HepG2 (cell line): Measurements from ENCODE around the gene SRP19. TPM values are rescaled to one million over a fixed set of nuclear protein-coding genes. Genes with fewer than 3 reads are reported as not detected.

ENCODE experiments used
- AHR ChIP-seq: IDR thresholded peaks from 2 replicates; pipeline ENCODE4 v1.6.1; 2018; ENCODE audit warnings: missing genetic modification reagents, missing compliant biosample characterization
- CENPX ChIP-seq: sonication (generic); formaldehyde crosslinking; IDR thresholded peaks from 2 replicates; pipeline ENCODE4 v1.9.0; 2021; ENCODE audit warnings: mild to moderate bottlenecking, missing genetic modification reagents, moderate library complexity
- GTF2F1 ChIP-seq: fragments of 150-350 bp; IDR thresholded peaks from 2 replicates; pipeline ENCODE4 v1.6.1; 2014; ENCODE audit warnings: low read length
- HNF4G ChIP-seq, 2 experiments: sonication (generic) in 1 of 2; formaldehyde crosslinking in 1 of 2; IDR thresholded peaks; 2 replicates each; pipeline versions ENCODE4 v1.4.0 to v1.6.1; 2011 to 2020; ENCODE audit warnings: borderline replicate concordance in 2 of 2, low read depth in 2 of 2, mild to moderate bottlenecking in 2 of 2, low read length in 1 of 2, missing genetic modification reagents in 1 of 2, moderate library complexity in 1 of 2
- NFATC3 ChIP-seq: sonication (generic); formaldehyde crosslinking; IDR thresholded peaks from 2 replicates; pipeline ENCODE4 v1.5.1; 2020; ENCODE audit warnings: mild to moderate bottlenecking, missing genetic modification reagents
- RFXAP ChIP-seq: sonication (generic); formaldehyde crosslinking; IDR thresholded peaks from 2 replicates; pipeline ENCODE4 v1.4.0; 2020; ENCODE audit warnings: missing genetic modification reagents, borderline replicate concordance
- SAP130 ChIP-seq: IDR thresholded peaks from 2 replicates; pipeline ENCODE4 v1.6.1; 2016; ENCODE audit warnings: low read depth
- SNAPC2 ChIP-seq: sonication (generic); formaldehyde crosslinking; IDR thresholded peaks from 2 replicates; pipeline ENCODE4 v1.8.1; 2022; ENCODE audit warnings: mild to moderate bottlenecking, missing genetic modification reagents
- TCF7 ChIP-seq: sonication (generic); IDR thresholded peaks from 2 replicates; pipeline ENCODE4 v1.6.1; 2016; ENCODE audit warnings: antibody characterized with exemption, low read depth
- U2AF2 ChIP-seq: fragments of 200-400 bp; formaldehyde crosslinking; IDR thresholded peaks from 2 replicates; pipeline ENCODE4 v1.6.1; 2017; ENCODE audit warnings: low read depth, mild to moderate bottlenecking, low read length
- ZNF274 ChIP-seq: sonication (generic); formaldehyde crosslinking; IDR thresholded peaks from 2 replicates; pipeline ENCODE4 v1.5.1; 2020; ENCODE audit warnings: mild to moderate bottlenecking, missing genetic modification reagents
- ZNF317 ChIP-seq: sonication (generic); formaldehyde crosslinking; IDR thresholded peaks from 2 replicates; pipeline ENCODE4 v1.5.0; 2020; ENCODE audit warnings: mild to moderate bottlenecking, missing genetic modification reagents
- ZNF543 ChIP-seq: sonication (generic); formaldehyde crosslinking; IDR thresholded peaks from 2 replicates; pipeline ENCODE4 v1.4.0; 2020; ENCODE audit warnings: mild to moderate bottlenecking, missing genetic modification reagents
- ZNF660 ChIP-seq: sonication (generic); formaldehyde crosslinking; IDR thresholded peaks from 2 replicates; pipeline ENCODE4 v1.5.1; 2020; ENCODE audit warnings: mild to moderate bottlenecking, low read depth, missing genetic modification reagents, borderline replicate concordance
- ZNF891 ChIP-seq: sonication (generic); formaldehyde crosslinking; IDR thresholded peaks from 2 replicates; pipeline ENCODE4 v1.5.0; 2020; ENCODE audit warnings: mild to moderate bottlenecking, missing genetic modification reagents
- ZSCAN12 ChIP-seq: sonication (generic); formaldehyde crosslinking; IDR thresholded peaks from 2 replicates; pipeline ENCODE4 v1.9.0; 2021; ENCODE audit warnings: mild to moderate bottlenecking, missing genetic modification reagents
- polyA plus RNA-seq, 8 experiments: library from polyadenylated mRNA; depleted of rRNA in 3 of 8; stranded (reverse) in 7 of 8; unstranded in 1 of 8; fragments of >200 nt; fragmentation: Illumina TruSeq in 4 of 8; extraction: Trizol in 4 of 8; gene quantifications; 2 replicates each; pipeline versions ENCODE4 v1.2.1 to v1.2.3, GENCODE V29; 2011 to 2016; ENCODE audit warnings: low read depth in 4 of 8, missing spikeins in 1 of 8, mixed read lengths in 1 of 8; ENCODE audit not compliant: insufficient read depth in 1 of 8
- total RNA-seq, 5 experiments: library from RNA; depleted of rRNA; stranded (reverse); fragments of >200 nt; fragmentation: Illumina TruSeq; extraction: Trizol; gene quantifications; 2 replicates each; pipeline ENCODE4 v1.2.3, GENCODE V29; 2016; ENCODE audit warnings: low read depth in 1 of 5
- TF ChIP-seq, protein P1 (sequence below): sonication (generic); formaldehyde crosslinking; IDR thresholded peaks from 2 replicates; pipeline ENCODE4 v1.5.0; 2020; ENCODE audit warnings: missing genetic modification reagents, mild to moderate bottlenecking, borderline replicate concordance
- TF ChIP-seq, protein P2 (sequence below): sonication (generic); formaldehyde crosslinking; IDR thresholded peaks from 2 replicates; pipeline ENCODE4 v1.4.0; 2020; ENCODE audit warnings: mild to moderate bottlenecking, low read depth, missing genetic modification reagents
- TF ChIP-seq, protein P3 (sequence below): IDR thresholded peaks from 2 replicates; pipeline ENCODE4 v1.6.1; 2016; ENCODE audit warnings: control low read depth
- TF ChIP-seq, protein P4 (sequence below): sonication (generic); formaldehyde crosslinking; IDR thresholded peaks from 2 replicates; pipeline ENCODE4 v1.4.0; 2020; ENCODE audit warnings: missing genetic modification reagents
- TF ChIP-seq, protein P5 (sequence below): sonication (generic); formaldehyde crosslinking; IDR thresholded peaks from 2 replicates; pipeline ENCODE4 v1.5.0; 2020; ENCODE audit warnings: mild to moderate bottlenecking, missing genetic modification reagents

Gene SRP19
- total and polyA plus RNA-seq, 2 of the 13 experiments (the other 11 are each of a cell fraction or from before 2014, with no cell fraction given): 46.9 to 143 TPM

DNA sequence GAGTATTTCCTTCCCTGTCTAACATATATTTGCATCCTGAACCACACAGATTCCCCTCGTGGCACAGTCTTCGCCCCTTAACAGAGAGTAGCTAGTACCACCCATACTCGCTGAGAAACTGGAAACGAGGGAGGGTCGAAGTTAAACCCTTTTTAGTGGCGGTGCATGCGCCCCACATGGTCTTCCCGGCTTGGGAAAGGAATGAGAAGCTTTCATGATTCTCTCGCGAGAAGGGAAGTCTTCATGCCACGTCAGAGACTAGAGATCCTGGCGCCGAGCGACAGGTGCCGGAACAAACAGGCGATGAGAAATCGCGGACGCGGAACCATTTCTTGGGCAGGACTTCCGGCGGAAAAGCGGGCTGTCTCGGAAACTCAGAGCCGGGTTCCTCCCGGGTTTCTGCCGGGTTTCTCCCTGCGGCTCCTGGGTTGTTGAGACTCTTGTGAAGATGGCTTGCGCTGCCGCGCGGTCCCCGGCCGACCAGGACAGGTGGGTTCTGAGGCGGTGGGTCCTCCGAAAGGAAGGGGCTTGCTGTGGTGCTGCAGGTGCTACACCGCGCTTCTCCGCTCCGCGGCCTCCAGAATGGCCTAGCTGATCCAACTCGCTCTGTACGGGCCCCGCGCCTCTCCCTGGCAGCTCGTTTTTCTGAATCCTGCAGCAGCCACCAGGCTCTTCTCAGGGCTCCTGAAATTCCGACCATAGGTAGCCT lies at the start of gene SRP19 (continued):
- TF ChIP-seq, protein P1, sequence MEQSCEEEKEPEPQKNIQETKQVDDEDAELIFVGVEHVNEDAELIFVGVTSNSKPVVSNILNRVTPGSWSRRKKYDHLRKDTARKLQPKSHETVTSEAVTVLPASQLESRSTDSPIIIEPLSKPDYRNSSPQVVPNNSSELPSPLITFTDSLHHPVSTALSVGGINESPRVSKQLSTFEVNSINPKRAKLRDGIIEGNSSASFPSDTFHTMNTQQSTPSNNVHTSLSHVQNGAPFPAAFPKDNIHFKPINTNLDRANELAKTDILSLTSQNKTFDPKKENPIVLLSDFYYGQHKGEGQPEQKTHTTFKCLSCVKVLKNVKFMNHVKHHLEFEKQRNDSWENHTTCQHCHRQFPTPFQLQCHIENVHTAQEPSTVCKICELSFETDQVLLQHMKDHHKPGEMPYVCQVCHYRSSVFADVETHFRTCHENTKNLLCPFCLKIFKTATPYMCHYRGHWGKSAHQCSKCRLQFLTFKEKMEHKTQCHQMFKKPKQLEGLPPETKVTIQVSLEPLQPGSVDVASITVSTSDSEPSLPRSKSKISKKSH (CRISPR knock-in tag): no peak
- TF ChIP-seq SNAPC2 (CRISPR knock-in tag): no peak
- no peak for TF ChIP-seq HNF4G (IDR thresholded peaks at IDR 0.05; ENCODE audit: borderline replicate concordance, low read depth, low read length)
- no peak for TF ChIP-seq HNF4G (CRISPR knock-in tag; IDR thresholded peaks at IDR 0.05; ENCODE audit: borderline replicate concordance, low read depth)
- peak; percentile 73; the same call in 1 of the 2 replicates for TF ChIP-seq ZNF317 (CRISPR knock-in tag)
- TF ChIP-seq, protein P2, sequence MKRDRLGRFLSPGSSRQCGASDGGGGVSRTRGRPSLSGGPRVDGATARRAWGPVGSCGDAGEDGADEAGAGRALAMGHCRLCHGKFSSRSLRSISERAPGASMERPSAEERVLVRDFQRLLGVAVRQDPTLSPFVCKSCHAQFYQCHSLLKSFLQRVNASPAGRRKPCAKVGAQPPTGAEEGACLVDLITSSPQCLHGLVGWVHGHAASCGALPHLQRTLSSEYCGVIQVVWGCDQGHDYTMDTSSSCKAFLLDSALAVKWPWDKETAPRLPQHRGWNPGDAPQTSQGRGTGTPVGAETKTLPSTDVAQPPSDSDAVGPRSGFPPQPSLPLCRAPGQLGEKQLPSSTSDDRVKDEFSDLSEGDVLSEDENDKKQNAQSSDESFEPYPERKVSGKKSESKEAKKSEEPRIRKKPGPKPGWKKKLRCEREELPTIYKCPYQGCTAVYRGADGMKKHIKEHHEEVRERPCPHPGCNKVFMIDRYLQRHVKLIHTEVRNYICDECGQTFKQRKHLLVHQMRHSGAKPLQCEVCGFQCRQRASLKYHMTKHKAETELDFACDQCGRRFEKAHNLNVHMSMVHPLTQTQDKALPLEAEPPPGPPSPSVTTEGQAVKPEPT: peak; percentile 64; the same call in 1 of the 2 replicates
- no peak for TF ChIP-seq AHR (CRISPR knock-in tag)
- peak; percentile 94 for TF ChIP-seq SAP130 (CRISPR knock-in tag)
- TF ChIP-seq, protein P3, sequence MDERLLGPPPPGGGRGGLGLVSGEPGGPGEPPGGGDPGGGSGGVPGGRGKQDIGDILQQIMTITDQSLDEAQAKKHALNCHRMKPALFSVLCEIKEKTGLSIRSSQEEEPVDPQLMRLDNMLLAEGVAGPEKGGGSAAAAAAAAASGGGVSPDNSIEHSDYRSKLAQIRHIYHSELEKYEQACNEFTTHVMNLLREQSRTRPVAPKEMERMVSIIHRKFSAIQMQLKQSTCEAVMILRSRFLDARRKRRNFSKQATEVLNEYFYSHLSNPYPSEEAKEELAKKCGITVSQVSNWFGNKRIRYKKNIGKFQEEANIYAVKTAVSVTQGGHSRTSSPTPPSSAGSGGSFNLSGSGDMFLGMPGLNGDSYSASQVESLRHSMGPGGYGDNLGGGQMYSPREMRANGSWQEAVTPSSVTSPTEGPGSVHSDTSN (CRISPR knock-in tag): peak; percentile 96
- TF ChIP-seq ZNF274: peak; percentile 65
- no peak for TF ChIP-seq GTF2F1
- TF ChIP-seq, protein P4, sequence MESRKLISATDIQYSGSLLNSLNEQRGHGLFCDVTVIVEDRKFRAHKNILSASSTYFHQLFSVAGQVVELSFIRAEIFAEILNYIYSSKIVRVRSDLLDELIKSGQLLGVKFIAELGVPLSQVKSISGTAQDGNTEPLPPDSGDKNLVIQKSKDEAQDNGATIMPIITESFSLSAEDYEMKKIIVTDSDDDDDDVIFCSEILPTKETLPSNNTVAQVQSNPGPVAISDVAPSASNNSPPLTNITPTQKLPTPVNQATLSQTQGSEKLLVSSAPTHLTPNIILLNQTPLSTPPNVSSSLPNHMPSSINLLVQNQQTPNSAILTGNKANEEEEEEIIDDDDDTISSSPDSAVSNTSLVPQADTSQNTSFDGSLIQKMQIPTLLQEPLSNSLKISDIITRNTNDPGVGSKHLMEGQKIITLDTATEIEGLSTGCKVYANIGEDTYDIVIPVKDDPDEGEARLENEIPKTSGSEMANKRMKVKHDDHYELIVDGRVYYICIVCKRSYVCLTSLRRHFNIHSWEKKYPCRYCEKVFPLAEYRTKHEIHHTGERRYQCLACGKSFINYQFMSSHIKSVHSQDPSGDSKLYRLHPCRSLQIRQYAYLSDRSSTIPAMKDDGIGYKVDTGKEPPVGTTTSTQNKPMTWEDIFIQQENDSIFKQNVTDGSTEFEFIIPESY: peak; percentile 68; the same call in 1 of the 2 replicates
- TF ChIP-seq NFATC3 (CRISPR knock-in tag): peak; percentile 80; the same call in 1 of the 2 replicates
- TF ChIP-seq, protein P5, sequence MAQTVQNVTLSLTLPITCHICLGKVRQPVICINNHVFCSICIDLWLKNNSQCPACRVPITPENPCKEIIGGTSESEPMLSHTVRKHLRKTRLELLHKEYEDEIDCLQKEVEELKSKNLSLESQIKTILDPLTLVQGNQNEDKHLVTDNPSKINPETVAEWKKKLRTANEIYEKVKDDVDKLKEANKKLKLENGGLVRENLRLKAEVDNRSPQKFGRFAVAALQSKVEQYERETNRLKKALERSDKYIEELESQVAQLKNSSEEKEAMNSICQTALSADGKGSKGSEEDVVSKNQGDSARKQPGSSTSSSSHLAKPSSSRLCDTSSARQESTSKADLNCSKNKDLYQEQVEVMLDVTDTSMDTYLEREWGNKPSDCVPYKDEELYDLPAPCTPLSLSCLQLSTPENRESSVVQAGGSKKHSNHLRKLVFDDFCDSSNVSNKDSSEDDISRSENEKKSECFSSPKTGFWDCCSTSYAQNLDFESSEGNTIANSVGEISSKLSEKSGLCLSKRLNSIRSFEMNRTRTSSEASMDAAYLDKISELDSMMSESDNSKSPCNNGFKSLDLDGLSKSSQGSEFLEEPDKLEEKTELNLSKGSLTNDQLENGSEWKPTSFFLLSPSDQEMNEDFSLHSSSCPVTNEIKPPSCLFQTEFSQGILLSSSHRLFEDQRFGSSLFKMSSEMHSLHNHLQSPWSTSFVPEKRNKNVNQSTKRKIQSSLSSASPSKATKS (CRISPR knock-in tag): no peak
- peak; percentile 86 for TF ChIP-seq ZNF543
- no peak for TF ChIP-seq TCF7
- TF ChIP-seq CENPX (CRISPR knock-in tag): no peak
- TF ChIP-seq RFXAP (CRISPR knock-in tag): peak; percentile 94
- peak; percentile 97 for TF ChIP-seq ZSCAN12
- TF ChIP-seq U2AF2: no peak
- TF ChIP-seq ZNF891 (CRISPR knock-in tag): peak; percentile 46; the same call in 1 of the 2 replicates
- TF ChIP-seq ZNF660: no peak
